H9 (cell line): ENCODE results near the gene LCE1E. TPM values are rescaled to one million over a fixed set of nuclear protein-coding genes. Genes with fewer than 3 reads are reported as not detected.

Experiments
- DNase-seq: peaks from one replicate; pipeline ENCODE4 v3.0.0-alpha.2; 2017
- H2AFZ ChIP-seq: one replicate; pipeline ENCODE4 v1.6.1; 2013; ENCODE audit warnings: mild to moderate bottlenecking, low read length, control low read depth, moderate library complexity
- H2AK5ac ChIP-seq: 2 replicates; pipeline ENCODE4 v1.6.1; 2013; ENCODE audit warnings: low read length, control low read depth, mixed read lengths; ENCODE audit not compliant: insufficient read length
- H2BK120ac ChIP-seq: one replicate; pipeline ENCODE4 v1.6.1; 2013; ENCODE audit warnings: low read depth, mild to moderate bottlenecking, low read length, control low read depth, inconsistent platforms; ENCODE audit not compliant: poor library complexity, severe bottlenecking
- H2BK12ac ChIP-seq: 2 replicates; pipeline ENCODE4 v1.6.1; 2013; ENCODE audit warnings: low read length, control low read depth, mixed read lengths, low read depth; ENCODE audit not compliant: insufficient read length
- H2BK15ac ChIP-seq: 2 replicates; pipeline ENCODE4 v1.6.1; 2013; ENCODE audit warnings: low read depth, low read length, control low read depth
- H2BK20ac ChIP-seq: one replicate; pipeline ENCODE4 v1.6.1; 2013; ENCODE audit warnings: low read depth, mild to moderate bottlenecking, low read length, control low read depth, inconsistent platforms; ENCODE audit not compliant: poor library complexity, severe bottlenecking
- H2BK5ac ChIP-seq: 2 replicates; pipeline ENCODE4 v1.6.1; 2013; ENCODE audit warnings: low read length, control low read depth, mixed read lengths; ENCODE audit not compliant: insufficient read length
- H3K14ac ChIP-seq: 2 replicates; pipeline ENCODE4 v1.6.1; 2013; ENCODE audit warnings: low read length, control low read depth; ENCODE audit not compliant: insufficient read depth
- H3K18ac ChIP-seq: 2 replicates; pipeline ENCODE4 v1.6.1; 2013; ENCODE audit warnings: low read depth, mild to moderate bottlenecking, mixed read lengths, low read length, control low read depth; ENCODE audit not compliant: insufficient read length
- H3K23ac ChIP-seq: 2 replicates; pipeline ENCODE4 v1.6.1; 2013; ENCODE audit warnings: low read length, control low read depth, mixed read lengths, low read depth; ENCODE audit not compliant: insufficient read length
- H3K23me2 ChIP-seq: 2 replicates; pipeline ENCODE4 v1.6.1; 2013; ENCODE audit warnings: low read depth, mild to moderate bottlenecking, mixed read lengths, low read length, control low read depth; ENCODE audit not compliant: insufficient read length, poor library complexity, severe bottlenecking
- H3K27ac ChIP-seq: 2 replicates; pipeline ENCODE4 v1.5.1; 2013; ENCODE audit warnings: low read length, control low read depth, mixed read lengths, low read depth; ENCODE audit not compliant: insufficient read length
- H3K27me3 ChIP-seq: 2 replicates; pipeline ENCODE4 v1.6.1; 2013; ENCODE audit warnings: low read length, control low read depth, inconsistent platforms; ENCODE audit not compliant: insufficient read depth
- H3K4ac ChIP-seq: 2 replicates; pipeline ENCODE4 v1.6.1; 2013; ENCODE audit warnings: low read depth, mild to moderate bottlenecking, control low read depth, inconsistent platforms, low read length, moderate library complexity
- H3K4me1 ChIP-seq: 2 replicates; pipeline ENCODE4 v1.6.1; 2013; ENCODE audit warnings: low read length, control low read depth, inconsistent platforms; ENCODE audit not compliant: insufficient read depth
- H3K4me2 ChIP-seq: 2 replicates; pipeline ENCODE4 v1.6.1; 2013; ENCODE audit warnings: low read length, control low read depth, mixed read lengths; ENCODE audit not compliant: insufficient read length, insufficient read depth
- H3K56ac ChIP-seq: 2 replicates; pipeline ENCODE4 v1.6.1; 2013; ENCODE audit warnings: low read depth, mild to moderate bottlenecking, mixed read lengths, low read length, control low read depth; ENCODE audit not compliant: insufficient read length
- H3K79me1 ChIP-seq: 2 replicates; pipeline ENCODE4 v1.6.1; 2013; ENCODE audit warnings: low read depth, mild to moderate bottlenecking, moderate library complexity, low read length, control low read depth, inconsistent platforms; ENCODE audit not compliant: insufficient read depth, poor library complexity, severe bottlenecking
- H3K79me2 ChIP-seq: 2 replicates; pipeline ENCODE4 v1.6.1; 2013; ENCODE audit warnings: low read length, control low read depth, inconsistent platforms; ENCODE audit not compliant: insufficient read depth
- H3K9ac ChIP-seq: 2 replicates; pipeline ENCODE4 v1.6.1; 2013; ENCODE audit warnings: low read length, control low read depth, mixed read lengths; ENCODE audit not compliant: insufficient read length; ENCODE audit errors: extremely low read depth
- H3K9me3 ChIP-seq: one replicate; pipeline ENCODE4 v1.6.1; 2013; ENCODE audit warnings: low read depth, low read length, inconsistent platforms; ENCODE audit not compliant: control insufficient read depth
- H3T11ph ChIP-seq: one replicate; pipeline ENCODE4 v1.6.1; 2013; ENCODE audit warnings: mild to moderate bottlenecking, low read length, control low read depth, inconsistent platforms
- H4K20me1 ChIP-seq: one replicate; pipeline ENCODE4 v1.6.1; 2013; ENCODE audit not compliant: control insufficient read depth, insufficient read length, insufficient read depth
- H4K5ac ChIP-seq: 2 replicates; pipeline ENCODE4 v1.6.1; 2013; ENCODE audit warnings: low read depth, mild to moderate bottlenecking, mixed read lengths, low read length, control low read depth; ENCODE audit not compliant: insufficient read length
- H4K8ac ChIP-seq: replicated peaks from 2 replicates; pipeline ENCODE4 v1.6.1; 2013; ENCODE audit warnings: low read length, control low read depth, mixed read lengths, low read depth; ENCODE audit not compliant: insufficient read length
- H4K91ac ChIP-seq: 2 replicates; pipeline ENCODE4 v1.6.1; 2013; ENCODE audit warnings: low read depth, mild to moderate bottlenecking, moderate library complexity, mixed read lengths, low read length, control low read depth; ENCODE audit not compliant: insufficient read length
- H3K27ac Mint-ChIP-seq, 3 experiments: 2 replicates in 2 of 3; 3 replicates in 1 of 3; pipeline ENCODE4 v1.8.0; 2020 to 2021; ENCODE audit warnings: mixed read lengths in 3 of 3, mild to moderate bottlenecking in 1 of 3, moderate library complexity in 1 of 3
- H3K27me3 Mint-ChIP-seq: 2 replicates; pipeline ENCODE4 v1.8.0; 2021; ENCODE audit warnings: low read depth, mild to moderate bottlenecking, moderate library complexity, mixed read lengths
- H3K36me3 Mint-ChIP-seq, 3 experiments: 2 replicates in 2 of 3; 3 replicates in 1 of 3; pipeline ENCODE4 v1.8.0; 2020 to 2021; ENCODE audit warnings: low read depth in 3 of 3, mixed read lengths in 3 of 3; ENCODE audit not compliant: insufficient read depth in 1 of 3
- H3K4me1 Mint-ChIP-seq, 2 experiments: 2 replicates each; pipeline ENCODE4 v1.8.0; 2020; ENCODE audit warnings: mixed read lengths in 2 of 2
- H3K4me3 Mint-ChIP-seq, 2 experiments: 2 replicates in 1 of 2; 3 replicates in 1 of 2; pipeline ENCODE4 v1.8.0; 2020 to 2021; ENCODE audit warnings: mild to moderate bottlenecking in 2 of 2, mixed read lengths in 2 of 2, moderate library complexity in 1 of 2
- H3K9me3 Mint-ChIP-seq, 2 experiments: 2 replicates in 1 of 2; 3 replicates in 1 of 2; pipeline ENCODE4 v1.8.0; 2020; ENCODE audit warnings: mild to moderate bottlenecking in 2 of 2, mixed read lengths in 2 of 2, moderate library complexity in 1 of 2
- WGBS: extraction: QIAGEN DNeasy Blood & Tissue Kit; methylation state at CpG from one replicate; pipeline ENCODE4 v1.1.7; 2013; ENCODE audit warnings: missing lambda C conversion rate, low lambda C conversion rate, mixed read lengths; ENCODE audit not compliant: insufficient read length; ENCODE audit errors: extremely low coverage; 5-methylcytosine and 5-hydroxymethylcytosine counted together
- total RNA-seq: library from RNA; stranded (reverse); gene quantifications from 2 replicates; pipeline ENCODE4 v1.2.1, GENCODE V29; 2021
- TF ChIP-seq, protein P1 (sequence below): fragments of 200-600 bp; sonication (generic); conservative IDR thresholded peaks from 3 replicates; pipeline ENCODE4 v1.8.0; 2021; ENCODE audit warnings: antibody characterized with exemption, mild to moderate bottlenecking

The LCE1E gene
- total RNA-seq, 1 experiment from 2014 or later = not detected

DNA sequence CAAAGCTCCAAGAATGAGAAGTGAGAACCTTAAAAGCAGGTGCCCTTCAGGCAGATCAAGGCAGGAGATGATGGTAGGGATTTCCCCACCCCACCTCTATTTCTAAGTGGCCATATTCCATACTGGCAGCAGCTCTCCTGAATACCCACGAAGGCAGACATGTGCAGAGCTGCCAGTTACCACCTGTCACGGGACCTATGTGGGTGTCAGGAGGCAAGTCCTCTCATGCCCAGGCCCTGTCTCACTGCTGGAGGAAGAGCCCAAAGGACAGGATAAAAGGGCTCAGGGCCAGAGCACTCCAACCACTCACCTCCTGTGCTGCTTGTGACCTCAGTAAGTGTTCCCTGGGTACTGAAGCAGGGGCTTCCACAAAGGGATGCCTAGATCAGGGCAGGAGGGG, 25.0 kb downstream of the LCE1E start:
- H3K9me3 Mint-ChIP-seq = peaks cover 86 to 88% of the 10 kb centered on the region in 2 experiments
- no CpG with 5 or more reads among the region's 2 CpGs for WGBS

More for the DNA sequence above, 25.0 kb downstream of the LCE1E start:
- Histone ChIP-seq H3K56ac (no peak overlapping the region), H3K79me1 (no peaks in the 10 kb centered on the region), H3K27ac (no peak overlapping the region), H2BK5ac (no peak overlapping the region), H2BK20ac (no peak overlapping the region), H3K9me3 (peaks cover 76% of the 10 kb centered on the region), H4K20me1 (no peaks in the 10 kb centered on the region), H4K91ac (no peak overlapping the region), H2AFZ (no peak overlapping the region), H2BK15ac (no peak overlapping the region), H3T11ph (no peak overlapping the region), H3K9ac (no peak overlapping the region), H3K4me1 (no peaks in the 10 kb centered on the region), H3K23me2 (no peaks in the 10 kb centered on the region), H2BK12ac (no peak overlapping the region), H3K27me3 (no peaks in the 10 kb centered on the region), H2AK5ac (no peak overlapping the region), H3K4ac (no peak overlapping the region), H4K5ac (no peak overlapping the region), H3K14ac (no peak overlapping the region), H2BK120ac (no peak overlapping the region), H3K4me2 (no peak overlapping the region), H4K8ac (no peak overlapping the region), H3K18ac (no peak overlapping the region), H3K79me2 (no peaks in the 10 kb centered on the region), H3K23ac (no peak overlapping the region)
- Mint-ChIP-seq H3K27ac (no peak overlapping the region), H3K27me3 (no peaks in the 10 kb centered on the region; the same call in none of the 2 replicates), H3K4me3 (no peak overlapping the region), H3K4me1 (no peaks in the 10 kb centered on the region), H3K36me3 (peaks cover 4 to 20% (median 6%) of the 10 kb centered on the region in 3 experiments; a peak in 5 of 7 replicates)
- TF ChIP-seq, protein P1, sequence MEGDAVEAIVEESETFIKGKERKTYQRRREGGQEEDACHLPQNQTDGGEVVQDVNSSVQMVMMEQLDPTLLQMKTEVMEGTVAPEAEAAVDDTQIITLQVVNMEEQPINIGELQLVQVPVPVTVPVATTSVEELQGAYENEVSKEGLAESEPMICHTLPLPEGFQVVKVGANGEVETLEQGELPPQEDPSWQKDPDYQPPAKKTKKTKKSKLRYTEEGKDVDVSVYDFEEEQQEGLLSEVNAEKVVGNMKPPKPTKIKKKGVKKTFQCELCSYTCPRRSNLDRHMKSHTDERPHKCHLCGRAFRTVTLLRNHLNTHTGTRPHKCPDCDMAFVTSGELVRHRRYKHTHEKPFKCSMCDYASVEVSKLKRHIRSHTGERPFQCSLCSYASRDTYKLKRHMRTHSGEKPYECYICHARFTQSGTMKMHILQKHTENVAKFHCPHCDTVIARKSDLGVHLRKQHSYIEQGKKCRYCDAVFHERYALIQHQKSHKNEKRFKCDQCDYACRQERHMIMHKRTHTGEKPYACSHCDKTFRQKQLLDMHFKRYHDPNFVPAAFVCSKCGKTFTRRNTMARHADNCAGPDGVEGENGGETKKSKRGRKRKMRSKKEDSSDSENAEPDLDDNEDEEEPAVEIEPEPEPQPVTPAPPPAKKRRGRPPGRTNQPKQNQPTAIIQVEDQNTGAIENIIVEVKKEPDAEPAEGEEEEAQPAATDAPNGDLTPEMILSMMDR = no peak
- no peak for DNase-seq
